Measurements from ENCODE around the gene CEMIP2. TPM values are rescaled to one million over a fixed set of nuclear protein-coding genes. Genes with fewer than 3 reads are reported as not detected.
A peak's percentile ranks its signal among the peaks of the same experiment; 100 is the strongest.

CEMIP2 gene
- total RNA-seq, 1 donor from 2014 or later = 58.1 TPM

DNA sequence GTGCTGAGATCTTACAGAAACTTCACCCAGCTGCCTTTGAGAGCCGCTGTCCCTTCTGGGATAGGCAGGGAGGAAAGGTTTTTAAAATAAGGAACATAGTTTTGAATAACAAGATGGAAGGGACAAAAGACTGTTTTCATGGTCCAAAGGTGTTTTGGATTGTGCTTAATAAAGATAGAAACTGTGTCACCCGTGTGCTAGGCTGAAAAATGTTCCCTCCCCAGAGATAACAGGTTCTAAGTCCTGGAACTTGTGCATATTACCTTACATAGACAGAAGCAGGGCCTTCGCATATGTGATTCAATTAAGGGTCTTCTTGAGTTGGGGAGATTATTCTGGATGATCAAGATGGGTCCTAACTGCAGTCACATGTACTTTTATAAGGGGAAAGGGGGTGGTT, 1.9 kb upstream of the CEMIP2 start:
- Mint-ChIP-seq H3K27ac (peak overlapping the region; percentile 91), H3K36me3 (no peaks in the 10 kb centered on the region), H3K4me3 (peak overlapping the region; percentile 96), H3K4me1 (ENCODE audit: unreplicated experiment) (peaks cover 21% of the 10 kb centered on the region), H3K9me3 (no peaks in the 10 kb centered on the region), H3K27me3 (peaks cover 9% of the 10 kb centered on the region)
- TF ChIP-seq, protein P1, sequence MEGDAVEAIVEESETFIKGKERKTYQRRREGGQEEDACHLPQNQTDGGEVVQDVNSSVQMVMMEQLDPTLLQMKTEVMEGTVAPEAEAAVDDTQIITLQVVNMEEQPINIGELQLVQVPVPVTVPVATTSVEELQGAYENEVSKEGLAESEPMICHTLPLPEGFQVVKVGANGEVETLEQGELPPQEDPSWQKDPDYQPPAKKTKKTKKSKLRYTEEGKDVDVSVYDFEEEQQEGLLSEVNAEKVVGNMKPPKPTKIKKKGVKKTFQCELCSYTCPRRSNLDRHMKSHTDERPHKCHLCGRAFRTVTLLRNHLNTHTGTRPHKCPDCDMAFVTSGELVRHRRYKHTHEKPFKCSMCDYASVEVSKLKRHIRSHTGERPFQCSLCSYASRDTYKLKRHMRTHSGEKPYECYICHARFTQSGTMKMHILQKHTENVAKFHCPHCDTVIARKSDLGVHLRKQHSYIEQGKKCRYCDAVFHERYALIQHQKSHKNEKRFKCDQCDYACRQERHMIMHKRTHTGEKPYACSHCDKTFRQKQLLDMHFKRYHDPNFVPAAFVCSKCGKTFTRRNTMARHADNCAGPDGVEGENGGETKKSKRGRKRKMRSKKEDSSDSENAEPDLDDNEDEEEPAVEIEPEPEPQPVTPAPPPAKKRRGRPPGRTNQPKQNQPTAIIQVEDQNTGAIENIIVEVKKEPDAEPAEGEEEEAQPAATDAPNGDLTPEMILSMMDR (conservative IDR thresholded peaks at IDR 0.05) = no peak
- DNase-seq (ENCODE audit: extremely low spot score, unreplicated experiment) = no peak

DNA sequence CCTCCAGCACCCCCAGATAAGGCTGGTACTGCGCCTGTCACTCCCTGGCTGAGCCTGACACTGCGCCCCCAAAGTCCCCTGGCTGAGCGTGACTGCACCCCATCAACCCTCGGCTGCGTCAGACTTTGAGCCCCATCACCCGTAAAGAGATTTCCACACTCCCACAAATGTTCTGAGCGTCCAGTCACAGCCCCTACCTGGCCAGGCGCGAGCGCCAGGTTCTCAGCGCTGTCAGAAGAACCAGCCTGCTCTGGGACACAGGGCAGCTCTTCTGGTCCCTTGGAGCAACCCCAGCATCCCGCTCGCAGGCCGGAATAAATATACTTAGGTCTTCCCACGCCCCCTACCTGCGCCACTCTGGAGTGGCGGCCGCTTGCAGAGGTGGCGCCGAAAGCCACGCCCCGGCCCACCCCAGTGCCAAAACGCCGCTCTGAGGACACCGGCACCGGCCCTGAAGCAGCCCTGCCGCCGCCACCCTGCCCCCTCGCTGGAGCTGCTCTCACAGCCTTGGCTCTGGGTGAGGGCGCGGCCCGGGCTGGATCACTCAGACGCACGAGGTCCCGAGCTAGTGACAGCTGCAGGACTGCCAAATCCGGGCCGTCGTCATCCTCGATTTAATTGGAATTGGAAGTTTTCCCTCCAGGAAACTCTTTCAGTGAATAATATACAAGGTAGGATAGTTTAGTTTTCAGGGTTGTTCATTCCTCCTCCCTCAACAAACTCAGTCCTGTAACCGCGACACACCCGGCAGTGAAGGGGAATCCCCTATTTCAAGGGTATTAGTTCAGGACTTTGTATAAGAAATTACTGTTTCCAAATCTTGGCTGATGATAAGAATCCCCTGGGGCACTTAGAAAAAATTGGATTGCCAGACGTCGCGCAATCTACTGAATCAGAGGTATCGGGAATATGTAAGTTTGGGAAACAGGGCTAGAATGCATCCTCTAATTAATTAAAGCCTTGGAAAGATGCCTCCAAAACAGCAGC, 1.2 kb upstream of the CEMIP2 start:
- peak overlapping the region; percentile 96 for H3K4me3 Mint-ChIP-seq
- TF ChIP-seq, protein P1 (conservative IDR thresholded peaks at IDR 0.05) = peak; percentile 51
- H3K27me3 Mint-ChIP-seq = peaks cover 9% of the 10 kb centered on the region
- H3K9me3 Mint-ChIP-seq = no peaks in the 10 kb centered on the region
- no peaks in the 10 kb centered on the region for H3K36me3 Mint-ChIP-seq
- peak overlapping the region; percentile 91 for H3K27ac Mint-ChIP-seq
- peaks cover 27% of the 10 kb centered on the region for H3K4me1 Mint-ChIP-seq (ENCODE audit: unreplicated experiment)
- DNase-seq (ENCODE audit: extremely low spot score, unreplicated experiment) = peak; percentile 67

DNA sequence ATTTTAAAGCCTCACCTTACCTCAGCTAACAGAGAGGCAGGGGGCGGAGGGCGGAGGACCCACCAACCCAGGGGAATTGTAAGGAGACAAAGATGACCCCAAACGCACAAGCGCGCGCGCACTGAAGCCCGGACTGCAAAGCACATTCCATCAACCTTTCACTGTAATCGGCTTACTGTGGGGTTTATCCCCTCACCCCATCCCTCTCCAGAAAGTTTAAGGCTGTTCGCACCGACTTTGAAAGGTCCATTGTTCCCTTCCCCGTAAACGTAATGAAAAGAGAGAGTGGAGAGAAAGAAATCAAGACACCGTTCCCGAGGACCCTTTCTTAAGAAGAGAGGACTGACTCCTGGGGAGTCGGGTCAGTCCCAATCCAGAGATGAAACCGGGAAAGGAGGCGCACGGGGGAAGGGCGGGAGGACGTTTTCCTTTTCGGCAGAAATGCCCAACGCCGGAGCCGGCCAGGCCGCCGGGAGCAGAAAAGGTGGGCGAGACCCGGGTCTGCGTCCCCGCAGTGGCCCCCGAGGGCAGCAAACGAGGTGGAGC, 464 bp downstream of the CEMIP2 start:
- Mint-ChIP-seq H3K4me3 (peak overlapping the region; percentile 98), H3K27me3 (peaks cover 9% of the 10 kb centered on the region), H3K9me3 (no peaks in the 10 kb centered on the region), H3K36me3 (no peaks in the 10 kb centered on the region), H3K27ac (peak overlapping the region; percentile 87), H3K4me1 (ENCODE audit: unreplicated experiment) (peaks cover 43% of the 10 kb centered on the region)
- DNase-seq (ENCODE audit: extremely low spot score, unreplicated experiment) = peak; percentile 69
- TF ChIP-seq, protein P1 (conservative IDR thresholded peaks at IDR 0.05) = no peak

DNA sequence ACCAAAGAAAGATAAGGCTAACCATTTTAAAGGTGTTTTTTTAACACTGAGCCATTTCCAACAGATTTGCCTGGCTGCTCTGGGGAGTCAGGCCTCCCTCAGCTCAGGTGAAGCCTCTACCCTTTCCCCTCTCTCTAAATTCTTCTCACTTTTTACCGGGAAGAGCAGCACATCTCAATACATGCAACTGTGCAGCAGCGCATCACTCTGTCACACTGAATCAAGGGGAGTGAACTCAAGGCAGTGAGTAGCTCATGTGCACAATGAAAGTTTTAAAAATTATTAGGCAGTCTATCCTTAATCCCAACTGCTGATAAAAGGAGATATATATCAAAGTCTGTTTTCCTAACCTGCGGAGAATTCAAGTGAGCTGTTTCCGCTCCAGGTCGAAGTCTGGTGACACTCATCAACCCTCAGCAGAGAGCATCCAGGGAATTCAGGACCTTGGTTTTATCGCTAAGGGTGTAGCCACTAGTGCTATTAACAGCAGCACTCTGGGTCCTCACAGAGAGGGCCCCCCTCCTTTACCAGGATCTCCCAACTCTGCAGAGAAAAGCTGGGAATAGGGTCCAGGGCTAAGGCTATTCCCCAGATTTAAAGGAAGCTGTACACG, 1.0 kb downstream of the CEMIP2 start:
- Mint-ChIP-seq H3K36me3 (no peaks in the 10 kb centered on the region), H3K27ac (peak overlapping the region; percentile 87), H3K27me3 (peaks cover 9% of the 10 kb centered on the region), H3K4me3 (peak overlapping the region; percentile 98), H3K9me3 (no peaks in the 10 kb centered on the region), H3K4me1 (ENCODE audit: unreplicated experiment) (peaks cover 43% of the 10 kb centered on the region)
- TF ChIP-seq, protein P1 (conservative IDR thresholded peaks at IDR 0.05) = no peak
- DNase-seq (ENCODE audit: extremely low spot score, unreplicated experiment) = no peak

DNA sequence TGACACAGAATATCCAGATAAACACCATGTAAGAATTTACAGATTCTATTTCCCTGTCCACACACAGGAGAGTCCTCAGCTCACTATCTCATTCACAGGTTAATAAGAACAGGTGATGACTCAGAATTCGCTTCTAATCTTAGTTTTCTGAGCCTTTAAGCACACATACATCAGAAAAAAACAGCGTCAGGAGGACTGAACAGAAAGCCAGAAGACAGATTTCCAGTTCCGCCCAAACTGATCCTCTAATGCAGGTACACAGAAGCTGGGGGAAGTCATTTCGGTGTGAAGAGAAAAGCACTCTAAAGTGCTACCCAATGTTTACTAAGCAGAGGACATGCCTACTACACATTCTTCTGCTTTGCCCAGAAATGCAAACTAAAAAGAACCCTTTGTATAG, 1.6 kb downstream of the CEMIP2 start:
- no peaks in the 10 kb centered on the region for H3K36me3 Mint-ChIP-seq
- H3K27ac Mint-ChIP-seq = peak overlapping the region; percentile 87
- H3K27me3 Mint-ChIP-seq = peaks cover 9% of the 10 kb centered on the region
- TF ChIP-seq, protein P1 (conservative IDR thresholded peaks at IDR 0.05) = no peak
- peak overlapping the region; percentile 98 for H3K4me3 Mint-ChIP-seq
- DNase-seq (ENCODE audit: extremely low spot score, unreplicated experiment) = no peak
- H3K9me3 Mint-ChIP-seq = no peaks in the 10 kb centered on the region
- H3K4me1 Mint-ChIP-seq (ENCODE audit: unreplicated experiment) = peaks cover 46% of the 10 kb centered on the region

Measured in type B pancreatic cell (in vitro differentiated cells).